GM12878 (cell line): Measurements from ENCODE around the gene LYPLA2.

Experiments used
- EZH2 ChIP-seq: IDR thresholded peaks from 2 replicates; pipeline ENCODE4 v1.6.1; 2012; ENCODE audit warnings: low read depth, mild to moderate bottlenecking, control low read depth, inconsistent platforms, low read length, borderline replicate concordance; ENCODE audit not compliant: control insufficient read depth
- MEF2B ChIP-seq: fragments of 450-650 bp; IDR thresholded peaks from 2 replicates; pipeline ENCODE4 v1.6.1; 2018; ENCODE audit warnings: mild to moderate bottlenecking, moderate library complexity; ENCODE audit not compliant: partially characterized antibody, poor library complexity, severe bottlenecking
- MXI1 ChIP-seq: fragments of 150-350 bp; IDR thresholded peaks from 2 replicates; pipeline ENCODE4 v1.6.1; 2011; ENCODE audit warnings: low read depth, mild to moderate bottlenecking, inconsistent platforms, low read length, improper control_type of control experiment
- NRF1 ChIP-seq: conservative IDR thresholded peaks from 2 replicates; pipeline ENCODE4 v1.6.1; 2011; ENCODE audit warnings: mild to moderate bottlenecking, low read depth, low read length, improper control_type of control experiment
- RFX5 ChIP-seq: IDR thresholded peaks from 2 replicates; pipeline ENCODE4 v1.6.1; 2011; ENCODE audit warnings: low read depth, low read length, improper control_type of control experiment
- SP1 ChIP-seq: IDR thresholded peaks from one replicate; pipeline ENCODE4 v1.6.1; 2011; ENCODE audit warnings: low read depth, low read length
- ZNF384 ChIP-seq: IDR thresholded peaks from 2 replicates; pipeline ENCODE4 v1.6.1; 2012; ENCODE audit warnings: low read depth, mild to moderate bottlenecking, low read length, improper control_type of control experiment, borderline replicate concordance
- TF ChIP-seq, protein P1 (sequence below), 3 experiments: IDR thresholded peaks in 2 of 3; conservative IDR thresholded peaks in 1 of 3; 2 replicates each; pipeline ENCODE4 v1.5.1; 2011; ENCODE audit warnings: low read depth in 3 of 3, low read length in 3 of 3, mild to moderate bottlenecking in 3 of 3, control low read depth in 2 of 3, moderate library complexity in 2 of 3, inconsistent platforms in 1 of 3, mixed read lengths in 1 of 3; ENCODE audit not compliant: control insufficient read depth in 2 of 3, insufficient read depth in 1 of 3; ENCODE audit errors: extremely low read depth in 1 of 3
- TF ChIP-seq, protein P2 (sequence below): IDR thresholded peaks from 2 replicates; pipeline ENCODE4 v1.6.1; 2012; ENCODE audit warnings: low read depth, low read length, improper control_type of control experiment
- TF ChIP-seq, protein P3 (sequence below): IDR thresholded peaks from 2 replicates; pipeline ENCODE4 v1.6.1; 2011; ENCODE audit warnings: borderline replicate concordance, low read depth, mild to moderate bottlenecking, moderate library complexity, mixed read lengths, low read length; ENCODE audit not compliant: insufficient read depth; ENCODE audit errors: extremely low read length
- TF ChIP-seq, protein P4 (sequence below): fragments of 450-650 bp; IDR thresholded peaks from 2 replicates; pipeline ENCODE4 v1.6.1; 2017; ENCODE audit warnings: mild to moderate bottlenecking
- TF ChIP-seq, protein P5 (sequence below): IDR thresholded peaks from 2 replicates; pipeline ENCODE4 v1.6.1; 2011; ENCODE audit warnings: low read depth, low read length, improper control_type of control experiment, borderline replicate concordance

DNA sequence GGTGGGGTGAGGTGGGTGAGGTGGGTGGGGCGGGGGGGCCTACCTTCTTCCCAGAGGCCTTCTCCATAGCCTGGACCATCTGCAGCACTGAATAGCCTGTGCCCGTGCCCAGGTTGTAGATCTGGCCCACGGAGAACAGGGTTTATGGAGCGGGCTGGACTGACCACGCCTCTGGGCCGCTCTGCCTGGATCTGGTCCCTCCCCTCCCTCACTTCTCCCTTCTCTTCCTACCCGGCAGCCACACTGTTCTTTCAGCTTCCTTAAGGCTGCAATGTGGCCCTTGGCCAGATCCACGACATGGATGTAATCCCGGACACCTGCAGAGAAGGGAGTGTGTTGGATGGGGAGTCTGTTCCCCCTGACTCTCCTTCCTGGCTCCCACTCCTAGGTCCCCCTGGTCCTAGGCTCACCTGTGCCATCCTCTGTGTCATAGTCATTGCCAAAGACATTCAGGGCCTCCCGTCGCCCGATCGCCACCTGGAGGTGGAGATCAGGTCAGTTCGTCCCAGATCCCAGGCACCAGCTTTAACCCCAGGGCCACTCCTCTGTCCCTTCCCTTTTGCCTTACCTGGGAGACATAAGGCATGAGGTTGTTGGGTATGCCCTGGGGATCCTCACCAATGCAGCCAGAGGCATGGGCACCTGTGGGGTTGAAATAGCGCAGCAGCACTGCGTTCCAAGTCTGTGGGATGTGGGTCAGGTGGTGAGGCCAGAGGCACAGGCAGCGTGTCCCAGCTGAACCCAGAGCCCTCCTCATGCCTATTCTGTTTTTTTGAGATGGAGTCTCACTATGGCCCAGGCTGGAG lies 5.7 kb downstream of the LYPLA2 start:
- TF ChIP-seq RFX5 (no peak), NRF1 (no peak), MXI1 (no peak), EZH2 (no peak), ZNF384 (no peak), SP1 (no peak), MEF2B (no peak)
- TF ChIP-seq, protein P1, sequence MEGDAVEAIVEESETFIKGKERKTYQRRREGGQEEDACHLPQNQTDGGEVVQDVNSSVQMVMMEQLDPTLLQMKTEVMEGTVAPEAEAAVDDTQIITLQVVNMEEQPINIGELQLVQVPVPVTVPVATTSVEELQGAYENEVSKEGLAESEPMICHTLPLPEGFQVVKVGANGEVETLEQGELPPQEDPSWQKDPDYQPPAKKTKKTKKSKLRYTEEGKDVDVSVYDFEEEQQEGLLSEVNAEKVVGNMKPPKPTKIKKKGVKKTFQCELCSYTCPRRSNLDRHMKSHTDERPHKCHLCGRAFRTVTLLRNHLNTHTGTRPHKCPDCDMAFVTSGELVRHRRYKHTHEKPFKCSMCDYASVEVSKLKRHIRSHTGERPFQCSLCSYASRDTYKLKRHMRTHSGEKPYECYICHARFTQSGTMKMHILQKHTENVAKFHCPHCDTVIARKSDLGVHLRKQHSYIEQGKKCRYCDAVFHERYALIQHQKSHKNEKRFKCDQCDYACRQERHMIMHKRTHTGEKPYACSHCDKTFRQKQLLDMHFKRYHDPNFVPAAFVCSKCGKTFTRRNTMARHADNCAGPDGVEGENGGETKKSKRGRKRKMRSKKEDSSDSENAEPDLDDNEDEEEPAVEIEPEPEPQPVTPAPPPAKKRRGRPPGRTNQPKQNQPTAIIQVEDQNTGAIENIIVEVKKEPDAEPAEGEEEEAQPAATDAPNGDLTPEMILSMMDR (IDR thresholded peaks at IDR 0.05 in 2 of 3, conservative IDR thresholded peaks at IDR 0.05 in 1 of 3; ENCODE audit: control insufficient read depth in 2 of 3, extremely low read depth in 1 of 3, insufficient read depth in 1 of 3, low read depth in 3 of 3, low read length in 3 of 3): no peak
- TF ChIP-seq, protein P2, sequence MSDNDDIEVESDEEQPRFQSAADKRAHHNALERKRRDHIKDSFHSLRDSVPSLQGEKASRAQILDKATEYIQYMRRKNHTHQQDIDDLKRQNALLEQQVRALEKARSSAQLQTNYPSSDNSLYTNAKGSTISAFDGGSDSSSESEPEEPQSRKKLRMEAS: no peak
- TF ChIP-seq, protein P3, sequence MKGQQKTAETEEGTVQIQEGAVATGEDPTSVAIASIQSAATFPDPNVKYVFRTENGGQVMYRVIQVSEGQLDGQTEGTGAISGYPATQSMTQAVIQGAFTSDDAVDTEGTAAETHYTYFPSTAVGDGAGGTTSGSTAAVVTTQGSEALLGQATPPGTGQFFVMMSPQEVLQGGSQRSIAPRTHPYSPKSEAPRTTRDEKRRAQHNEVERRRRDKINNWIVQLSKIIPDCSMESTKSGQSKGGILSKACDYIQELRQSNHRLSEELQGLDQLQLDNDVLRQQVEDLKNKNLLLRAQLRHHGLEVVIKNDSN: no peak
- TF ChIP-seq, protein P4, sequence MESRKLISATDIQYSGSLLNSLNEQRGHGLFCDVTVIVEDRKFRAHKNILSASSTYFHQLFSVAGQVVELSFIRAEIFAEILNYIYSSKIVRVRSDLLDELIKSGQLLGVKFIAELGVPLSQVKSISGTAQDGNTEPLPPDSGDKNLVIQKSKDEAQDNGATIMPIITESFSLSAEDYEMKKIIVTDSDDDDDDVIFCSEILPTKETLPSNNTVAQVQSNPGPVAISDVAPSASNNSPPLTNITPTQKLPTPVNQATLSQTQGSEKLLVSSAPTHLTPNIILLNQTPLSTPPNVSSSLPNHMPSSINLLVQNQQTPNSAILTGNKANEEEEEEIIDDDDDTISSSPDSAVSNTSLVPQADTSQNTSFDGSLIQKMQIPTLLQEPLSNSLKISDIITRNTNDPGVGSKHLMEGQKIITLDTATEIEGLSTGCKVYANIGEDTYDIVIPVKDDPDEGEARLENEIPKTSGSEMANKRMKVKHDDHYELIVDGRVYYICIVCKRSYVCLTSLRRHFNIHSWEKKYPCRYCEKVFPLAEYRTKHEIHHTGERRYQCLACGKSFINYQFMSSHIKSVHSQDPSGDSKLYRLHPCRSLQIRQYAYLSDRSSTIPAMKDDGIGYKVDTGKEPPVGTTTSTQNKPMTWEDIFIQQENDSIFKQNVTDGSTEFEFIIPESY: no peak
- TF ChIP-seq, protein P5, sequence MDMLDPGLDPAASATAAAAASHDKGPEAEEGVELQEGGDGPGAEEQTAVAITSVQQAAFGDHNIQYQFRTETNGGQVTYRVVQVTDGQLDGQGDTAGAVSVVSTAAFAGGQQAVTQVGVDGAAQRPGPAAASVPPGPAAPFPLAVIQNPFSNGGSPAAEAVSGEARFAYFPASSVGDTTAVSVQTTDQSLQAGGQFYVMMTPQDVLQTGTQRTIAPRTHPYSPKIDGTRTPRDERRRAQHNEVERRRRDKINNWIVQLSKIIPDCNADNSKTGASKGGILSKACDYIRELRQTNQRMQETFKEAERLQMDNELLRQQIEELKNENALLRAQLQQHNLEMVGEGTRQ: no peak
